ENCODE data around the gene TEKTIP1.

The TEKTIP1 gene

GRCh38 chr19:3538965-3539755, at the start of gene TEKTIP1:
TSS of gene TEKTIP1 (plus strand) at chr19:3539174. CDS start at chr19:3539178, 4 bp downstream.
- no peak for DNase-seq (ENCODE audit: low read depth in 1 of 2, low spot score in 1 of 2)

GRCh38 chr19:3491396-3492119, 47.4 kb upstream of the TEKTIP1 start:
- DNase-seq (ENCODE audit: low read depth in 1 of 2, low spot score in 1 of 2): no peak

GRCh38 chr19:3492131-3492839, 46.7 kb upstream of the TEKTIP1 start:
- DNase-seq (ENCODE audit: low read depth in 1 of 2, low spot score in 1 of 2): no peak

GRCh38 chr19:3492919-3493318, 46.1 kb upstream of the TEKTIP1 start:
- no peak for DNase-seq (ENCODE audit: low read depth in 1 of 2, low spot score in 1 of 2)

- DNase-seq (ENCODE audit: low read depth in 1 of 2, low spot score in 1 of 2): no peak
Observed at GRCh38 chr19:3493651-3494050, 45.3 kb upstream of the TEKTIP1 start.

GRCh38 chr19:3494051-3494450, 44.9 kb upstream of the TEKTIP1 start:
- no peak for DNase-seq (ENCODE audit: low read depth in 1 of 2, low spot score in 1 of 2)

- DNase-seq (ENCODE audit: low read depth in 1 of 2, low spot score in 1 of 2): peak in 1 of 2 donors; percentile 57
Observed at GRCh38 chr19:3494559-3494958, 44.4 kb upstream of the TEKTIP1 start.

- no peak for DNase-seq (ENCODE audit: low read depth in 1 of 2, low spot score in 1 of 2)
Observed at GRCh38 chr19:3496392-3497273, 42.3 kb upstream of the TEKTIP1 start.

- DNase-seq (ENCODE audit: low read depth in 1 of 2, low spot score in 1 of 2): no peak
Observed at GRCh38 chr19:3497757-3498520, 41.0 kb upstream of the TEKTIP1 start.

- no peak for DNase-seq (ENCODE audit: low read depth in 1 of 2, low spot score in 1 of 2)
Observed at GRCh38 chr19:3499738-3500428, 39.1 kb upstream of the TEKTIP1 start.

GRCh38 chr19:3500429-3501101, 38.4 kb upstream of the TEKTIP1 start, which contains the start of gene DOHH:
TSS of gene DOHH (minus strand) at chr19:3500674. CDS start at chr19:3496814, 3,860 bp downstream.
- peak; percentile 84 to 96 for DNase-seq (ENCODE audit: low read depth in 1 of 2, low spot score in 1 of 2)

GRCh38 chr19:3501780-3502179, 37.2 kb upstream of the TEKTIP1 start:
- no peak for DNase-seq (ENCODE audit: low read depth in 1 of 2, low spot score in 1 of 2)

GRCh38 chr19:3503036-3503572, 35.9 kb upstream of the TEKTIP1 start:
- DNase-seq (ENCODE audit: low read depth in 1 of 2, low spot score in 1 of 2): no peak

GRCh38 chr19:3504735-3505134, 34.2 kb upstream of the TEKTIP1 start:
- DNase-seq (ENCODE audit: low read depth in 1 of 2, low spot score in 1 of 2): no peak

GRCh38 chr19:3505598-3506383, 33.2 kb upstream of the TEKTIP1 start, which contains the start of gene FZR1:
TSS of gene FZR1 (plus strand) at chr19:3506311. CDS start at chr19:3522990, 16,679 bp downstream.
- DNase-seq (ENCODE audit: low read depth in 1 of 2, low spot score in 1 of 2): peak; percentile 98 to 99

- DNase-seq (ENCODE audit: low read depth in 1 of 2, low spot score in 1 of 2): no peak
Observed at GRCh38 chr19:3506384-3507340, 32.3 kb upstream of the TEKTIP1 start.
